GM19328 (cell line): ENCODE measurements around the gene ATP8B4.

ENCODE experiments used
- ATAC-seq: cut with Tn5 transposase; IDR thresholded peaks from one replicate; pipeline ENCODE4 v1.9.1; 2021; ENCODE audit warnings: mild to moderate bottlenecking, moderate library complexity; ENCODE audit not compliant: unreplicated experiment

ATP8B4 gene

GRCh38 chr15:49900006-49900902 lies 218.8 kb downstream of the ATP8B4 start:
- no peak for ATAC-seq

- ATAC-seq, result no peak
Observed at GRCh38 chr15:49898575-49899283, 220.3 kb downstream of the ATP8B4 start.

DNA sequence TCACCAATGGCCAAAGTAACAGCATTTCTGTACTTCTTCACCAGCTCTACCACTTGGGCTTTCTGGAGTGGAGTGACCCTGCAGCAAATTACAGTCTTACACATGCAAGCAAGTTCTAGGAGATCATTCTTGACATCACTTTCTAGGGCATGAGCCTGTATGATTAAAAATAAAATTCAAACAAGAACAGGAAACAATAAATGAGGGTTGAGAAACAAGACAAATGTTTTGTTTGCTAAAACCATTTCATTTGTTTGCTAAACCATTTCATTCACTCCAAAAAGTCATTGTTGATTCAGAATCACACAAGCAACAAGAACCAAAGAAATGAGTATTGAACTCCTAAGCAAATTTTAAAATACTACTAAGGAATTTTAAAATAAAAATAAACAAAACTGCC lies 220.9 kb downstream of the ATP8B4 start:
- no peak for ATAC-seq

DNA sequence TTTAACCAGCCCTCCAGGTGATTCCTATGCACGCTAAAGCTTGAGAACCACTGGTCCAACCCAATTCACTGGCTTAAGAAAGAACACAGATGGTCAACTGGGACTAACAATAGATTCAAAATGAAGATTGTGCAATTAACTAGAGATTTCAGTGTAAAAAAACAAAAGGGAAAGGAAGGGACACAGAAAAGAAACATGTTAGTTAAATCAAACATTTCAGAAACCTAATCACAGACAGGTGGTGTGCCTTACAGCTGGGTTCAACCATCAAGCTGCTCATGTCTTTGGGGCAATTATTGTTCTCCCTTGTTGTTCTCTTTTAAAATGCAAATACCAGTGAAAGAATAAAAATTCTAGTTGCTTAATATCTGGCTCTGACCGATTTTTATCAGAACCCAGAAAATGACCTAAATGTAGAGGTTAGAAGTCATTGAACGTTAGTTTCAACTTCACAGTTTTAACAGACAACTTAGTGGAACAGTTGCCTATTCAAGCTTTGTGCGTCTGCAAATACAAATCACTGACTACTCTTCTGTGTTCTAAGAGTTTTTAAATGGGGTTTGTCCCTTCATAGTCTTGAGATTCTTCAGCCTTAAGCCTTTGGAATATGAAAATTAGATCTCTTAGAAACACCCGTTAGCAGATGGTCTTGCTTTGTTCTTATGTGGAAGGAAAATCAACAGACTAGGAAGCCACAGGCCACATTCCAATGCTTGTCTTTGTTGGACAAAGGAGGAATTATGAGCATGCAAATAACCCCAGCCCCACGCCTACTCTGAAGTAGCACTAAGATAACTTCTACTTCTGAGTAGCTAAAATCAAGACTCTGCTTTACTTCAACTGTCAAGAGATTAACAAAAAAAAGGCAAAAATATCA lies 223.4 kb downstream of the ATP8B4 start:
- ATAC-seq, result no peak

- no peak for ATAC-seq
Observed at GRCh38 chr15:49890689-49891088, 228.3 kb downstream of the ATP8B4 start.

- ATAC-seq, result no peak
Observed at GRCh38 chr15:49889536-49889935, 229.5 kb downstream of the ATP8B4 start.

- no peak for ATAC-seq
Observed at GRCh38 chr15:49888734-49889133, 230.3 kb downstream of the ATP8B4 start.

- no peak for ATAC-seq
Observed at GRCh38 chr15:49888323-49888693, 230.7 kb downstream of the ATP8B4 start.

DNA sequence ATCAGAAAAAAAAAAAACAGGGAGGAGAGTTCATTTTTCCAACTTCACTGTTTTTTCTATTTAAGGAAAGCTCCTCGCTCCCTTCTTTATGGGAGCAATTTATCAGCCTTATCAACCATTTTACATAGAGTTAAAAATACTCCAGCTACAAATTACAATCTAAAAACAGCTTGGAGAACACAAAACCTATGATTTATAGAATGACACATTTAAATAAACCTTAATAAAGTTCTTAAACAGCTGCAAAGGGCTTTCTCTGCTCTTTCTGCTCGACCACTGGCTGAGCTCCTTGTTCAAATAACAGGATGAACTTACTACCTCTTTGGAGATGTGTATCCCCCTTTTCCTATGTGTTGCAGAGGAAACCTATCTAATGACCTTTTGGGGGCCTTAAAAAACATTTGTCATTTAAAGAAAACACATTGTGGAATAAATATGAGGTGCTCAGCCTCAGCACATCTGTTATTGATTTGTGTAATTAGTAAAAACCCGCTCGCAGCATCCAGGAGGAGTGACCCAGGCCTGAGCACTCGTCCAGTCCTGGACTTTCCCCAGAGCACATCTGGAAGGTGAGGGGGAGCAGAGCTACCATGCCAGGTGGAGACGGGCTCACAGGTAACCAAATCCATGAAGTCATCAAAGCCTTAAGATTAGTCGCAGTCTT lies 231.2 kb downstream of the ATP8B4 start:
- ATAC-seq, result no peak

DNA sequence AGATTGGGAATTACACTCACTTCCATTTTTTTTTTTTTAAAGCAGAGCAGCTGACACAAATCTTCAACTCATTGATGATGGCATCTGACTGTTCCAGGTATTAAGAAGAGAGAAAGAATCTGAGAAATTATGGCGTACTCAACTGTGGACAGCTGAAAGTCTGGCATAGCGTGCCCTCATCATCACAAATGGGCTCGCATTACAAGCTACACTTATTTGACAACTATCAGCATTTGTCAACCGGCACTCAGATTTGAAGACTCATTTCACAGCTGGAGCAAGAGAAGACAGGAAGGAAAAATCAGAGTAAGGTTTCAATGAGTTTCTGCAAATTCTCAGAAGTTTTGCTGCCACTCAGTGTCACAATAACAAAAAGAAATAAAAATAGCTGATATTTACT lies 235.9 kb downstream of the ATP8B4 start:
- no peak for ATAC-seq

- no peak for ATAC-seq
Observed at GRCh38 chr15:49881866-49882265, 237.2 kb downstream of the ATP8B4 start.

DNA sequence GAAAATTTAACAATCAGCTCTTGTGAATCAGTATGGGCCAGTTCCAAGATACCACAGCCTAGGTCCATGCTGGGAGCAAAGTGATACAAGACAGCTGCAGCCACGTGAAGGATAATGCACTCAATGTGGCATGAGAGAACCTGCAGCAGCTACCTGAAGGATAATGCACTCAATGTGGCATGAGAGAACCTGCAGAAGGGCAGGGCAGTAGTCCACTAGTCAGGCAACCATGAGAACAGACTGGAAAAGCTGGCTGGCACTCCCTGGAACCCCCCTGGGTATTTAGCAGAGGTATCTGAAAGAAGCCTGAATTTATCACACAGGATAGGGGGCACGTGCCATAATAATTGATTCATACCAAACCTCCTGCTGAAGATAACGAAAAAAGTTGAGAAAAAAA lies 237.6 kb downstream of the ATP8B4 start:
- no peak for ATAC-seq

- no peak for ATAC-seq
Observed at GRCh38 chr15:49877873-49878521, 241.0 kb downstream of the ATP8B4 start.

DNA sequence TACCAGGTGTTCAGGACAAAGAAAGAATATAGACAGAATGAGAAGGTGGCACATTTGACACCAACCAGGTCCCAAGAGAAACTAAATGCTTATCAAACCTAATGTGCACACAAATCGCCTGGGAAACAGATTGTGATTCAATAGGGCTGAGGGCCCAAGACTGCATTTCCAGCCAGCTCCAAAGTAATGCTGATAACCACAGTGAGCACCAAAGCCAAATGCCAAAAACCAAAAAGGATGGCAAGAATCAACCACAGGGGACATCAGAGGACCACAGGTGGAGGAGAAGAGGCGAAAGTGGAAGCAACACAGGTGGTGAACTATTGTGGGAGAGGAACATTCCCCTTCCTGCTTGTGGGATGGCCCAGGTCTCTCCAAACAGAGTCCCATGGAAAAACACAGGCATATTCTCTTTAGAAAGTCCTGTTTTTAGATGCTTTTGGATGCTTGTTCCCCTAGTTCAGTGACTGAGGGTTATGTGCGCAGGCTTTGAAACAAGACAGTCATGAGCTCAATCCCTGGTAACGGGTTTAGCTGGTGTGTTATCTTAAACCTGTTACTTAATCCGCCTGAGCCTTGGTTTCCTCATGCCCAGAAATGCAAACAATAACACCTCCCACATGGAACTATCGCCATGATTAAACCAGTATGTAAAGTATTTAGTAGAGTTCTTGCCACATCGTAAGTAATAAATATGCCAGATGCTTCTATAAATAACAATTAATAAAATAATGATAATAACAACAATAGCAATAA lies 241.7 kb downstream of the ATP8B4 start:
- ATAC-seq, result no peak

DNA sequence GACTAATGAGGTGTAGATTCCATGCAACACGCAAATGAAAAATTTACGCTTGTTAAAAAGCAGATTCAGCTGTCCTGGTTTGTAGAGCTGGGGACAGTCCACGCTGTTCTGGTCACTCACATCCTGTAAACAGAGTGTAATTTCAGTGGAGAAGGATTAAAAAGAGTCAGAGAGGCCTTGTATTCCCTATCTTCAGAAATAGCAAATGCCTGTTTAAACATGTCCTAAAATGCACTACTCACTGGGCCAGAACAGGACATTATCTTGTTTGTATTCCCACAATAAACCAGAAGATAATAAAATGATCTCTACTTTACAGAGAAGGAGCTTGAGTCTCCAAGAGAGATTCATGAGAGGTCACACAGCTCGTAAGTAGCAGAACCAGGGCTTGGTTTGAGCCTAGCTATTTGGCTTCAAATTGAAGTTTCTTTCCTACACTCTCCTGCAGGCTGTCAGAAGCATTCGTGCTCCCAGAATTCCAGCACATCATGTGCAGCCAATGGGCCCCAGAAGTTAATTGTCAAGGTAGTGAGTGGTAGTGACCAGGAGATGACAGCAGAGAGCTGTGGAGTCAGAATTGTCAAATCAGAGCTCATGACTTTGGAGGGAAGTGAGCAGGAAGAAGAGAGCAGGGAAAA lies 242.5 kb downstream of the ATP8B4 start:
- no peak for ATAC-seq

DNA sequence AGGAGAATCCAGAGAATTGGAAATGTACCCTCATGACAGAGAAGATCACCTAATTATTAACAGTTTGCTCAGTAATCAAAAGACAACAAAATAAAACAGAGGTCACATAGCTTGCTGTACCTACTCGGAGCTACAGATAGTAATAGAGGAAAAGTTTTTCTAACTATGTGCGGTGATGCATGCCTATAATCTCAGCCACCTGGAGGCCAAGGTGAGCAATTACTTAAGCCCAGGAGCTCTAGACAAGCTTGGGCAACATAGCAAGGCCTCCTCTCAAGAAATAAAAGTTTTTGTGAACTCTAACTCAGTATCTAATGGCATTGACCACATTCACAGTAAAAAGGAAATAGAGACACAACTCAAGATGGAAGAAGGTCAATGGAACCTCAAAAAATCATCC lies 243.6 kb downstream of the ATP8B4 start:
- no peak for ATAC-seq

- no peak for ATAC-seq
Observed at GRCh38 chr15:49870472-49870871, 248.6 kb downstream of the ATP8B4 start.

- ATAC-seq, result no peak
Observed at GRCh38 chr15:49868348-49868747, 250.7 kb downstream of the ATP8B4 start.
